ENCODE measurements around the gene RIN3. TPM values are rescaled to one million over a fixed set of nuclear protein-coding genes. Genes with fewer than 3 reads are reported as not detected.

The RIN3 gene
- total RNA-seq, 1 experiment from 2014 or later, result 1.5 TPM

DNA sequence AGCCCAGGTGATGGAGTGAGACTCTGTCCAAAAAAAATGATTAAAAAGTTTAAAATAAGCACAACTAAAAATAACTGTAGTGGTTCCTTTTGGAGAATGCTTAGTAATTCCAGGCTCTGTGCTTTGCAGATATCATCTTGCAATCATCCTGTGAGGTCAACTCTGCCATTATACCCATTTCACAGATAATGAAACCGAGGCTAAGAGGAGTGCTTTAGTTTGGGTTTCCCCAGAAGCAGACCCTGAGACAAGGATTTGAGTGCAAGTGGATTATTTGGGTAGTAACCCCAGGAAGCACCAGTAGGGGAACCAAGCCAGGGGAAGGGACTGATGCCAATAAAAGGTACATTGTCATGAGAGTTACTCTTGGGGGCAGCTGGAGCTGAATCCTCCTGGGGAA is 44.7 kb downstream of the RIN3 start:
- Histone ChIP-seq H3K56ac (ENCODE audit: insufficient read length, low read depth, low read length) (no peak overlapping the region), H4K5ac (ENCODE audit: insufficient read length, low read depth, low read length) (no peak overlapping the region), H4K8ac (replicated peaks; ENCODE audit: insufficient read length, low read depth, low read length) (no peak overlapping the region), H3K4me2 (ENCODE audit: insufficient read depth, insufficient read length, low read length) (no peak overlapping the region), H2BK20ac (ENCODE audit: low read depth, low read length, poor library complexity, severe bottlenecking) (no peak overlapping the region), H4K20me1 (ENCODE audit: control insufficient read depth, insufficient read depth, insufficient read length) (no peaks in the 10 kb centered on the region), H3K79me1 (ENCODE audit: insufficient read depth, low read depth, low read length, poor library complexity, severe bottlenecking) (no peaks in the 10 kb centered on the region), H2BK120ac (ENCODE audit: low read depth, low read length, poor library complexity, severe bottlenecking) (no peak overlapping the region), H3K18ac (ENCODE audit: insufficient read length, low read depth, low read length) (no peak overlapping the region), H2BK5ac (ENCODE audit: insufficient read length, low read length) (no peak overlapping the region), H3K9me3 (ENCODE audit: control insufficient read depth, low read depth, low read length) (no peaks in the 10 kb centered on the region), H3K23ac (ENCODE audit: insufficient read length, low read depth, low read length) (no peak overlapping the region), H4K91ac (ENCODE audit: insufficient read length, low read depth, low read length) (no peak overlapping the region), H2AK5ac (ENCODE audit: insufficient read length, low read length) (no peak overlapping the region), H2BK12ac (ENCODE audit: insufficient read length, low read depth, low read length) (no peak overlapping the region), H3K4me1 (ENCODE audit: insufficient read depth, low read length) (no peaks in the 10 kb centered on the region; the same call in 1 of the 2 replicates), H3K9ac (ENCODE audit: extremely low read depth, insufficient read length, low read length) (no peak overlapping the region), H2BK15ac (ENCODE audit: low read depth, low read length) (no peak overlapping the region), H3K14ac (ENCODE audit: insufficient read depth, low read length) (no peak overlapping the region), H3T11ph (ENCODE audit: low read length) (no peak overlapping the region), H3K27ac (ENCODE audit: insufficient read length, low read depth, low read length) (no peak overlapping the region), H3K4ac (ENCODE audit: low read depth, low read length) (no peak overlapping the region), H3K27me3 (ENCODE audit: insufficient read depth, low read length) (no peaks in the 10 kb centered on the region), H3K79me2 (ENCODE audit: insufficient read depth, low read length) (no peaks in the 10 kb centered on the region), H2AFZ (ENCODE audit: low read length) (no peak overlapping the region), H3K23me2 (ENCODE audit: insufficient read length, low read depth, low read length, poor library complexity, severe bottlenecking) (no peaks in the 10 kb centered on the region)
- H3K4me3 Mint-ChIP-seq, result no peak overlapping the region
- no peak for DNase-seq
- no peaks in the 10 kb centered on the region for H3K36me3 Mint-ChIP-seq (ENCODE audit: insufficient read depth in 1 of 3, low read depth in 3 of 3)
- H3K27ac Mint-ChIP-seq, result no peak overlapping the region
- peaks cover 6 to 7% of the 10 kb centered on the region in 2 experiments; a peak in 3 of 4 replicates for H3K4me1 Mint-ChIP-seq
- no CpG with 5 or more reads among the region's 1 CpG for WGBS (ENCODE audit: extremely low coverage, insufficient read length, low lambda C conversion rate)
- H3K9me3 Mint-ChIP-seq, result no peaks in the 10 kb centered on the region
- TF ChIP-seq, protein P1, sequence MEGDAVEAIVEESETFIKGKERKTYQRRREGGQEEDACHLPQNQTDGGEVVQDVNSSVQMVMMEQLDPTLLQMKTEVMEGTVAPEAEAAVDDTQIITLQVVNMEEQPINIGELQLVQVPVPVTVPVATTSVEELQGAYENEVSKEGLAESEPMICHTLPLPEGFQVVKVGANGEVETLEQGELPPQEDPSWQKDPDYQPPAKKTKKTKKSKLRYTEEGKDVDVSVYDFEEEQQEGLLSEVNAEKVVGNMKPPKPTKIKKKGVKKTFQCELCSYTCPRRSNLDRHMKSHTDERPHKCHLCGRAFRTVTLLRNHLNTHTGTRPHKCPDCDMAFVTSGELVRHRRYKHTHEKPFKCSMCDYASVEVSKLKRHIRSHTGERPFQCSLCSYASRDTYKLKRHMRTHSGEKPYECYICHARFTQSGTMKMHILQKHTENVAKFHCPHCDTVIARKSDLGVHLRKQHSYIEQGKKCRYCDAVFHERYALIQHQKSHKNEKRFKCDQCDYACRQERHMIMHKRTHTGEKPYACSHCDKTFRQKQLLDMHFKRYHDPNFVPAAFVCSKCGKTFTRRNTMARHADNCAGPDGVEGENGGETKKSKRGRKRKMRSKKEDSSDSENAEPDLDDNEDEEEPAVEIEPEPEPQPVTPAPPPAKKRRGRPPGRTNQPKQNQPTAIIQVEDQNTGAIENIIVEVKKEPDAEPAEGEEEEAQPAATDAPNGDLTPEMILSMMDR (conservative IDR thresholded peaks at IDR 0.05), result no peak; the same call in 2 of the 3 replicates
- no peaks in the 10 kb centered on the region for H3K27me3 Mint-ChIP-seq (ENCODE audit: low read depth)
